Duodenal mucosa (tissue), 2 donors: ENCODE data around the gene VHLL.
"Not testable (repeated sequence)": the region's sequence is repeated elsewhere in the genome, so short reads cannot be mapped to it uniquely, and the experiment has no call there.

Source experiments
- H3K27ac ChIP-seq: one replicate; pipeline ENCODE4 v1.7.0; 2013; ENCODE audit warnings: low read depth, low read length
- H3K27me3 ChIP-seq, 2 donors: one replicate each; pipeline ENCODE4 v1.7.0; 2013; ENCODE audit warnings: low read length in 2 of 2, control low read depth in 1 of 2; ENCODE audit not compliant: insufficient read depth in 2 of 2, control insufficient read depth in 1 of 2
- H3K36me3 ChIP-seq, 2 donors: one replicate each; pipeline ENCODE4 v1.7.0; 2013; ENCODE audit warnings: low read length in 2 of 2, control low read depth in 1 of 2; ENCODE audit not compliant: insufficient read depth in 2 of 2, control insufficient read depth in 1 of 2
- H3K4me1 ChIP-seq, 2 donors: one replicate each; pipeline ENCODE4 v1.7.0; 2013; ENCODE audit warnings: low read length in 2 of 2, control low read depth in 1 of 2; ENCODE audit not compliant: insufficient read depth in 2 of 2, control insufficient read depth in 1 of 2
- H3K4me3 ChIP-seq, 2 donors: one replicate each; pipeline ENCODE4 v1.7.0; 2013; ENCODE audit warnings: low read length in 2 of 2, low read depth in 1 of 2
- H3K9ac ChIP-seq, 2 donors: one replicate each; pipeline ENCODE4 v1.7.0; 2013; ENCODE audit warnings: low read length in 2 of 2, low read depth in 1 of 2
- H3K9me3 ChIP-seq, 2 donors: one replicate each; pipeline ENCODE4 v1.7.0; 2013; ENCODE audit warnings: low read length in 2 of 2, control low read depth in 1 of 2; ENCODE audit not compliant: control insufficient read depth in 1 of 2

The VHLL gene

DNA sequence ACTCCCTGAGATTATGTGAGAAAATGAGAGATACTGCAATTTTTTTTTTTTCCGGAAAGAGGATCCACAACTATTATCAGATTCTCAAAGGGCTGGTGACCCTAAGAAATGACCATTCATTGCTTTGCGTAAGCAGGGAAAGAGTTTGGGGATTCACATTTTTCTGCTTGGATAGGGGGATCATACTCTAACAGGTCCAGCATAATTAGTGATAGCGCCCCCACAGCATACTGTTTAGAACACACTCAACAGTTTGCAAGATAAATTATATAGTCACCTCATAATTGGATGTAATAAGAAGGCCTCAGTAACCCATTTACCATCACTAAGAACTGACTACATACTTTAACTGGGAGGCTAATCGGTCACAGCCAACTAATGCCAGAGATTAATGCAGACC is 37.1 kb upstream of the VHLL start:
- no peaks in the 10 kb centered on the region for H3K27me3 ChIP-seq
- H3K9ac ChIP-seq: peak overlapping the region in 1 of 2 donors; percentile 44
- peaks cover 11 to 16% of the 10 kb centered on the region in 2 donors for H3K4me1 ChIP-seq
- peaks cover 19 to 41% of the 10 kb centered on the region in 2 donors for H3K36me3 ChIP-seq
- no peaks in the 10 kb centered on the region for H3K9me3 ChIP-seq
- H3K4me3 ChIP-seq: peak overlapping the region; percentile 90
- H3K27ac ChIP-seq: no peak overlapping the region

DNA sequence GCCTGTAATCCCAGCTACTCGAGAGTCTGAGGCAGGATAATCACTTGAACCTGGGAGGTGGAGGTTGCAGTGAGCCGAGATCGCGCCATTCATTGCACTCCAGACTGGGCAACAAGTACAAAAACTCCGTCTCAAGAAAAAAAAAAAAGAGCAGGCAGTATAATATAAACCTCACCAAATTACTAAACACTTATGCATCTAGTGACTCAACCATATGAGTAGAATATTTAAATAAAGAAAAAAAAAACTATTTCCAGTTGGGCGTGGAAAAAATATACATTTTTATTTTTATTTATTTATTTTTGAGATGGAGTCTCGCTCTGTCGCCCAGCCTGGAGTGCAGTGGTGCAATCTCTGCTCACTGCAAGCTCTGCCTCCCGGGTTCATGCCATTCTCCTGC is 24.1 kb upstream of the VHLL start:
- H3K27me3 ChIP-seq, H3K4me1 ChIP-seq, H3K4me3 ChIP-seq, H3K9me3 ChIP-seq, H3K9ac ChIP-seq, H3K27ac ChIP-seq: not testable (repeated sequence)
- peaks cover 24 to 67% of the 10 kb centered on the region in 2 donors for H3K36me3 ChIP-seq

GRCh38 chr1:156320560-156320959 is 21.5 kb upstream of the VHLL start:
- Histone ChIP-seq H3K27me3 (no peaks in the 10 kb centered on the region), H3K27ac (no peak overlapping the region), H3K4me1 (no peaks in the 10 kb centered on the region), H3K36me3 (peaks cover 39 to 89% of the 10 kb centered on the region in 2 donors), H3K4me3 (no peak overlapping the region), H3K9ac (no peak overlapping the region), H3K9me3 (no peaks in the 10 kb centered on the region)

- no peaks in the 10 kb centered on the region for H3K27me3 ChIP-seq
- H3K4me1 ChIP-seq: no peaks in the 10 kb centered on the region
- no peaks in the 10 kb centered on the region for H3K9me3 ChIP-seq
- no peak overlapping the region for H3K27ac ChIP-seq
- H3K4me3 ChIP-seq: no peak overlapping the region
- H3K9ac ChIP-seq: no peak overlapping the region
- H3K36me3 ChIP-seq: peaks cover 39 to 89% of the 10 kb centered on the region in 2 donors
Observed at GRCh38 chr1:156319664-156320063, 20.6 kb upstream of the VHLL start.

DNA sequence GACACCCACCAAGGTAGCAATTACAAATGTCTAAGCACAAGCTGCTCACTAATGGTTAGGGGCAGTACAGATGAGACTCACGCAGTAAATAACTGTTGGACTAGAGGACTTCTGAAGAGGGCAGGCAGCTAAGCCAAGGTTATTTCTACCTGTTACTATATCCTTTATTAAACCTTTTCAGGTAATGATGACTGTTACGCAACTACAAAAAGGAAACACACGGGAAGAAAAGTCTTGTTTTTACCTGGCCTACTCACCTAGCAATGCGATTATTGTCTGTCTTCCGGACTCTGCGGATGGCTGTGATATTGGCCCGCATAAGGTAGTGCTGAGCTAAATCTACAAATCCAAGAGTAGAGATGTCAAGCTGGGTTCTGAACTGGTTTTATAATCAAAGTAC is 17.8 kb upstream of the VHLL start:
- Histone ChIP-seq H3K4me3 (no peak overlapping the region), H3K4me1 (no peaks in the 10 kb centered on the region), H3K36me3 (peaks cover 44 to 87% of the 10 kb centered on the region in 2 donors), H3K9ac (no peak overlapping the region), H3K27me3 (no peaks in the 10 kb centered on the region), H3K27ac (no peak overlapping the region), H3K9me3 (no peaks in the 10 kb centered on the region)

DNA sequence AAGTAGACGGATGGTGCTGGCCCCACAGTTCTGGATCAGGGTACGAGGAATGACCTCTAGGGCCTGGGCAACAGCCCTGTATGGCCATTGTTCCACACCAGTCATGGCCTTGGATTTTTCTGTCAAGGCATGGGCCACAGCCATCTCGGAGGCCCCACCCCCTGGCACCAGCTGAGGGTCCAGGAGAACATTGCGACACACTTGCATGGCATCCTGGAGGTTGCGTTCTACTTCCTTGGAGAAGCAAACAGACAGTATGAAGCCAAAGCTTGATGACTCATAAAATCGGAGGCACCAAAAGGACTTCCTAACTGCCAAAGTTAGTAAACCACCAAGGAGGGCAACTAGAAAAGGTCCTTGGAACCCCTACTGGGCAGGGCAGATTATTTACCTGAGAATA is 11.9 kb upstream of the VHLL start:
- no peaks in the 10 kb centered on the region for H3K27me3 ChIP-seq
- no peak overlapping the region for H3K27ac ChIP-seq
- no peak overlapping the region for H3K9ac ChIP-seq
- H3K4me3 ChIP-seq: no peak overlapping the region
- H3K9me3 ChIP-seq: no peaks in the 10 kb centered on the region
- no peaks in the 10 kb centered on the region for H3K4me1 ChIP-seq
- H3K36me3 ChIP-seq: peaks cover 40 to 78% of the 10 kb centered on the region in 2 donors

DNA sequence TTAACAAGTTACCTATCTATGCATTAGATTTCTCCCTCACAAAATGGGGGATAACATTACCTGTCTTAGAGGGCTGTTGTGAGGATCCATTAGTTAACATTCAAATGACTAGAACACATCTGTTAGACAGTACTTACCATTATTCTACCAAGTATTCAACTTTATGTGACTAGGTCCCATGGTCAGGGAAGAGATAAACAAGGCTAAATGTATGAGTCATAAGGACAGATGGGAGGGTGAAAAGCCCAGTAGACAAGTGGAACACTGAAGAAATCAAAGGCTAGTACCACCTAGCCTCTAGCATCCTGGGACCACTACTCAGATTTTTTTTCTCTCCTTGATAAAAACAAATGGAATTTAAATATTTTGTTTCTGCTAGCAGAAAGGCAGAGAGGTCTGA is 9.0 kb upstream of the VHLL start:
- H3K27ac ChIP-seq: no peak overlapping the region
- no peaks in the 10 kb centered on the region for H3K4me1 ChIP-seq
- no peaks in the 10 kb centered on the region for H3K27me3 ChIP-seq
- H3K4me3 ChIP-seq: no peak overlapping the region
- H3K9ac ChIP-seq: no peak overlapping the region
- peaks cover 34 to 55% of the 10 kb centered on the region in 2 donors for H3K36me3 ChIP-seq
- no peaks in the 10 kb centered on the region for H3K9me3 ChIP-seq

- Histone ChIP-seq H3K36me3 (peaks cover 16 to 30% of the 10 kb centered on the region in 2 donors), H3K9me3 (no peaks in the 10 kb centered on the region), H3K4me3 (no peak overlapping the region), H3K27ac (no peak overlapping the region), H3K4me1 (no peaks in the 10 kb centered on the region), H3K27me3 (no peaks in the 10 kb centered on the region), H3K9ac (no peak overlapping the region)
Observed at GRCh38 chr1:156305215-156305614, 6.1 kb upstream of the VHLL start.

GRCh38 chr1:156303241-156303640 is 4.1 kb upstream of the VHLL start:
- Histone ChIP-seq H3K27ac (no peak overlapping the region), H3K36me3 (peaks cover 7 to 12% of the 10 kb centered on the region in 2 donors), H3K4me3 (no peak overlapping the region), H3K27me3 (no peaks in the 10 kb centered on the region), H3K9me3 (no peaks in the 10 kb centered on the region), H3K9ac (no peak overlapping the region), H3K4me1 (no peaks in the 10 kb centered on the region)

DNA sequence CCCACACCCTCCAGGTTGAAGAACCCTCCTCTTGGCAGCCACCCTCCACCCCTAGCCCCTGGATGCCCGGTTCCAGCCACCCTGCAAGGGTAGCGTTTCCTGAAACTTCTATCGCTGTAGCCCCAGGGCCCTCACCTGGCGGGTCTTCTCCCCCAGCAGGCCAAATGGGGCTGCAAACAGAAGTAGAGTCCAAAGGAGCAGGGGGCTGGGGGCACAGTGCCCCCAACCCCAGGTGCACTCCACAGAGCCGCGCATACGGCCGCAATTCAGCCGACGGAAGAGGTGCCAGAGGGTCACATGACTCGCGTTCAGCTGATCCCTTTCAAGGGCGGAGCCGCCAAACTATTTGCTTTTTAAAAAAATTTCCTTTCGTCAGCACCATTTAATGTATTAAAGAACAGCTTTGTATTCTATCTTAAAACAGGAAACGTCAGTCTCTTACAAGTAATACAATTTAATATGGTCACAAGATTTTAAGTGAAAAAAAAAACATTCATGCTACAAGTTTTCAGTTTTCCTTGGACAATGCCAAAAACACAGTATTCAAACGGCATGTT is 3.6 kb downstream of the VHLL start, which contains the start of gene GLMP:
Gene GLMP, minus strand, starts transcription at position 289 of the 557 bp plus-strand sequence. Its CDS starts 34 bp downstream, at position 255.
- Histone ChIP-seq H3K9ac (peak within 1 kb of the TSS; percentile 88 to 92), H3K9me3 (no peaks in the 10 kb centered on the region), H3K27ac (no peak within 1 kb of the TSS), H3K36me3 (peaks cover 0 to 6% of the 10 kb centered on the region in 2 donors), H3K27me3 (no peaks in the 10 kb centered on the region), H3K4me1 (peaks cover 22 to 29% of the 10 kb centered on the region in 2 donors), H3K4me3 (peak within 1 kb of the TSS; percentile 92 to 94)
